ENCODE data around the gene SIRT2. TPM values are rescaled to one million over a fixed set of nuclear protein-coding genes. Genes with fewer than 3 reads are reported as not detected.

SIRT2 gene
- total and polyA plus RNA-seq, 2 of the 13 experiments (the other 11 are each of a cell fraction or from before 2014, with no cell fraction given) = 22.3 to 26.1 TPM

- TF ChIP-seq MTERF4 (CRISPR knock-in tag; IDR thresholded peaks at IDR 0.05) (no peak), ATF4 (CRISPR knock-in tag; IDR thresholded peaks at IDR 0.05) (no peak), ZNF652 (CRISPR knock-in tag; IDR thresholded peaks at IDR 0.05; ENCODE audit: borderline replicate concordance, low read depth) (no peak), ZKSCAN1 (IDR thresholded peaks at IDR 0.05; ENCODE audit: low read length) (no peak), ZBTB33 (CRISPR knock-in tag; IDR thresholded peaks at IDR 0.05) (peak; percentile 66; the same call in 1 of the 2 replicates), SUZ12 (IDR thresholded peaks at IDR 0.05; ENCODE audit: low read depth, low read length) (no peak), ZSCAN29 (CRISPR knock-in tag; conservative IDR thresholded peaks at IDR 0.05) (no peak), NONO (IDR thresholded peaks at IDR 0.05) (no peak), NONO (CRISPR knock-in tag; conservative IDR thresholded peaks at IDR 0.05) (0 out of 2 replicates have a peak, but pooled peaks have one; percentile 17), ZNF180 (CRISPR knock-in tag; IDR thresholded peaks at IDR 0.05; ENCODE audit: borderline replicate concordance, low read depth) (no peak), ZNF558 (CRISPR knock-in tag; IDR thresholded peaks at IDR 0.05; ENCODE audit: borderline replicate concordance) (no peak), AGO2 (optimal IDR thresholded peaks at IDR 0.05; ENCODE audit: low read depth, low read length) (peak; percentile 51), POLR2AphosphoS5 (IDR thresholded peaks at IDR 0.05; ENCODE audit: low read depth, low read length) (peak; percentile 59), NR2F6 (IDR thresholded peaks at IDR 0.05) (peak; percentile 17; the same call in 1 of the 2 replicates), NR2F6 (CRISPR knock-in tag; IDR thresholded peaks at IDR 0.05) (peak; percentile 4; the same call in 1 of the 2 replicates), FOXP1 (IDR thresholded peaks at IDR 0.05) (no peak), FOXP1 (CRISPR knock-in tag; IDR thresholded peaks at IDR 0.05) (no peak), NCOA1 (CRISPR knock-in tag; IDR thresholded peaks at IDR 0.05) (no peak), AKAP8 (CRISPR knock-in tag; IDR thresholded peaks at IDR 0.05) (peak; percentile 58; the same call in 1 of the 2 replicates), ZNF768 (CRISPR knock-in tag; IDR thresholded peaks at IDR 0.05) (no peak), PAX8 (CRISPR knock-in tag; IDR thresholded peaks at IDR 0.05; ENCODE audit: borderline replicate concordance) (no peak), ATM (IDR thresholded peaks at IDR 0.05; ENCODE audit: borderline replicate concordance) (no peak), NFKB2 (CRISPR knock-in tag; IDR thresholded peaks at IDR 0.05; ENCODE audit: borderline replicate concordance) (no peak), FOXK1 (CRISPR knock-in tag; IDR thresholded peaks at IDR 0.05; ENCODE audit: borderline replicate concordance, low read depth) (no peak), PHB2 (IDR thresholded peaks at IDR 0.05; ENCODE audit: partially characterized antibody) (no peak), ZNF274 (CRISPR knock-in tag; IDR thresholded peaks at IDR 0.05) (no peak), ZFP82 (CRISPR knock-in tag; IDR thresholded peaks at IDR 0.05; ENCODE audit: borderline replicate concordance) (no peak), SNAI1 (CRISPR knock-in tag; IDR thresholded peaks at IDR 0.05; ENCODE audit: borderline replicate concordance) (no peak), TBL1XR1 (IDR thresholded peaks at IDR 0.05; ENCODE audit: borderline replicate concordance, low read length, partially characterized antibody) (no peak), CHCHD3 (CRISPR knock-in tag; IDR thresholded peaks at IDR 0.05) (no peak), ZNF354B (CRISPR knock-in tag; IDR thresholded peaks at IDR 0.05) (no peak)
Measured at GRCh38 chr19:38942471-38943181, 43.2 kb upstream of the SIRT2 start (continued).

All from HepG2 (cell line).